HG03139 (cell line): ENCODE results near the gene ENPP6.
"Not testable (repeated sequence)": the region's sequence is repeated elsewhere in the genome, so short reads cannot be mapped to it uniquely, and the experiment has no call there.

Source experiments
- ATAC-seq: cut with Tn5 transposase; IDR thresholded peaks from one replicate; pipeline ENCODE4 v1.9.1; 2021; ENCODE audit not compliant: unreplicated experiment

Gene ENPP6

DNA sequence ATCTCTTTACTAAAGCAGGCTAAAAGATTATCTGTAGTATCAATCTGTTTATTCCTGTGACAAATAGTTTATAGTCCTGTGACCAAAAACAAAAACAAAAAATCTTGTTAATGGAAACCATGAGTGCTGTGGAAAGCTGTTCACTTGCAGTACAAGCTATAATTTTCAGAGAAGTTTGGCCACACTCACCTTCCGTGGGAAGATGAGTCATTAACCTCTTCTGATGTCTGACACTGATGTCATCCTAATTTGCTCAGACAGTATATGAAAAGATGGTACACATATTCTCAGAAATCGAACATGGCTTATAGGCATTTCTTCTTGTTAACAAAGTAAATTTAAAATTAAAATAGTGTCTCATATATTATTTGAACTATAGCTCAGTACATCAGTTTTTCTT, 19.9 kb upstream of the ENPP6 start:
- no peak for ATAC-seq

DNA sequence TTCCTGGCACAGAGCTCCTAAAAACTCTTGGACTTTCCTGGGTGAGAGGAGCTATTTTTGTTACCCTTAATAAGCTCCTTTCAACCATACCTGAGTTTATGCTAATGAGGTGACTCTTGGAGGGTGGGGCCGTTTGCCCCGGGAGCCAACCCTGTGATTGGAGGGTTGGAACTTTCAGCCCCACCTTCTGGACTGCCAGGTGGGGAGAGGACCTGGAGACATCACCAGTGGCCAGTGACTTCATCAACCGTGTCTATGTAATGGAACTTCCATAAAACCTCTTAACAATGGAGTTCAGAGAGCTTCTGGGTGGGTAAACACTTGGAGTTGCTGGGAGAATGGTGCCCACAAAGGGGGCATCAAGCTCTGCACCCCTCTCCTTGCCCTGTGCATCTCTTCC, 17.9 kb upstream of the ENPP6 start:
- no peak for ATAC-seq

DNA sequence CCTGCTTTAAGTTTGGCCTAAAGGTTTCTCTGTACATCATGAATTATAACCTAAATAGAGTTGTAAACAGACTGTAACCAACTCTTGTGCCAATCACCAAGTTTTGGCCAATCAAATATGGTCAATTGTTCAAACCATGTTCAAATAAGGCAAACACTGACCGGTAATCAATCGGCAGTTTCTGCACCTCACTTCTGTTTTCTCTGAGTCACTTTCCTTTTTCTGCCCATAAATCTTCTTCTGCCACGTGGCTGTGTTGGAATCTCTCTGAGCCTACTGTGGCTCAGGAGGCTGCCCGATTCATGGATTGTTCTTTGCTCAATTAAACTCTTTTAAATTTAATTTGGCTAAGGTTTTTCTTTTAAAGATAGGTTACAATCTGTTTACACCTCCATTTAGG, 16.5 kb upstream of the ENPP6 start:
- no peak for ATAC-seq

DNA sequence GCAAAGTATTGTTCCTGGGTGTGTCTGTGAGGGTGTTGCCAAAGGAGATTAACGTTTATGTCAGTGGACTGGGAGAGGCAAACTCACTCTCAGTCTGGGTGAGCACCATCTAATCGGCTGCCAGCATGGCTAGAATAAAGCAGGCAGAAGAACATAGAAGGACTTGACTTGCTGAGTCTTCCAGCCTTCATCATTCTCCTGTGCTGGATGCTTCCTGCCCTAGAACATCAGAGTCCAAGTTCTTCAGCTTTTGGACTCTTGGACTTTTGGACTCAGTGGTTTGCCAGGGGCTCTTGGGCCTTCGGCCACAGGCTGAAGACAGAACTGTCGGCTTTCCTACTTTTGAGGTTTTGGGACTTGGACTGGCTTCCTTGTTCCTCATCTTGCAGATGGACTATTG, 15.3 kb upstream of the ENPP6 start:
- no peak for ATAC-seq

GRCh38 chr4:184232202-184232601, 14.5 kb upstream of the ENPP6 start:
- ATAC-seq = no peak

DNA sequence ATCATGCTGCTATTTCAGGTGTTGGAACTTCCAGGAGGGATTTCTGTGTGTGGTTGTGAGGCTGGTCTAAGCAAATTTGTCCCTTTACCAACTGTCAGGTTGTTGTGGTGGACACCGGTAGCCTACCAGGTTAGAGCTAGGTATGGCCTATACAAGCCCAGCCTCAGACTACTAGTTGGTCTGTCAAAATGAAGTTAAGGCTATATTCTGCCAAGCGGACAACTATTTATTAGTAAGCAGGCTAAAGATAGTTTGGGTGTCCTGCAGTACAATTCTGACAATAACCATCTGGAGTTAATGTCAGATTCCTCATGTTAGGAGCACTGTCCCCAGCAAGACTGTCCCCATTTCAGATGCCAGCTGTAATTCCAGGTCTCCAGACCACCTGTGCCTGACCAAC, 13.9 kb upstream of the ENPP6 start:
- no peak for ATAC-seq

DNA sequence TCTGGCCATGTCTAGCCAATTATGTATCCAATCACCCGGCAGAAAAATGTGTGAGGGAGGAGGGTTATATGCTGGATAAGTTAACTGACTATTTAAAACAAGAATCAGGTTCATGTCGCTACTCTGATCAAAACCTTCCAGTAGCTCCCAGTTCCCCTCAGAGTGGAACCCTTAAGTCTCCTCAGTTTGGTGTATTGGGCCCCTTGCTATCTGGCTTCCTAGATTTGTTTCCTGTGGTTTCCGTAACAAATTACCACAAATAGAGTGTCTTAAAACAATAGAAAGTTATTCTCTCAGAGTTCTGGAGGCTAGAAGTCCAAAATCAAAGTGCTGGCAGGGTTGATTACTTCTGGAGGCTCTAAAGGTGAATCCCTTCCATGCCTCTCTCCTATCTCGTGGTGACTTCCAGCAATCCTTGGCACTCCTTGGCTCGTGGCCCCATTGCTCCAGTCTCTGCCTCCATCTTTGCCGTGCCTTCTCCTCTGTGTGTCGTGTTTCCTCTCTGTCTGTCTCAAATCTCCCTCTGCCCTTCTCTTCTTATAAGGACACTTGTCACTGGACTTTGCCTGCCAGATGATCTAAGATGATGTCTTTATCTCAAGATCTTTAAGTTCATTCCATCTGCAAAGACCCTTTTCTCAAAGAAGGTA, 10.5 kb upstream of the ENPP6 start:
- ATAC-seq = no peak

DNA sequence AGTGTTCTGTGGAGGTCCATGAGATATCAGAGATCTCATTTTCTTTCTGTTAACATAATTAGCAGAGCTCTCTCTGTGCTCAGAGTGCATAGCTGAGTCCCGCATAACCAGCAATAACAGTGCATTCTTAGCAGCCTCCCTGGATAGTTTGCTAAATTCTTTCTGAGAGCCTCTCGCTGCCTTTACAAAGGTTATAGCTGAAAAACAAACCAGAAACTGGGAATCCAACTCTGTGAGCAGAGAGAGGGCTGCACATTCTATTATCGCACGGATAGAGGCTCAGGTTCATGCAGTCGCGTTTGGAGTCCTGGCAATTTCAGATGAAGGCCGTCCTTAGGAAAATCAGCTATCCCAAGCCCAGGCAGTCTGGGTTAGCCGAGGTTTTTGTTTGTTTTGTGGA, 1.2 kb downstream of the ENPP6 start:
- no peak for ATAC-seq

DNA sequence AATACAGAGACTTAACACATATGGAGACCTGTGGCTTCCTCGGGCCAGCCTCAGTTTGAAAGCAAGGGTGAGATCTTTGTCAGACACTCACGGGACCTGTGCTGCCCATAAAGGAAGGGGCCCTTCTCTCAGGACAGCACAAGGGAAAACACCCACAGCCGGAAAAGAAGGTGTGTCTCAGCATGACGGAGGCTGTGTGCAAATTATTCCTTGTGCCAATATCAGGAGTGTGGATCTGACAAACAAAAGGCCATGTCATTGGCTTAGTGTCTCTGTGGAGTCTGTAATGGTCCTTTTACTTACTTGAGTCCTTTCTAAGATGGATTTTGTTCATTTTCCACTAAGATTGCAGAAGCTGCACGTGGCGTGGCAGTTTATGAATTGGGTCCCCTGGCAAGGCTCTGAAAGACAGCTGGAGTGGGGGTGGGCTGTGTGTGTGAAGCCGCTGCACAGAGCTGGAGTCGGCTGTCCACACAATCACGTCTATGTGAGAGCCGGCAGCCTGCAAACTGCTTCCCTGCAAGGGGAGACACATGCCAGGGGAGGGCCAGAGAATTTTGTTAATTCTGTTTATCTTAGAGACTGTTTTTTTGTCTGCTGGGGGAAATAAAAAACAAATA, 1.9 kb downstream of the ENPP6 start:
- no peak for ATAC-seq

GRCh38 chr4:184214931-184215330, 2.7 kb downstream of the ENPP6 start:
- no peak for ATAC-seq

- not testable (repeated sequence) for ATAC-seq
Observed at GRCh38 chr4:184207734-184208607, 9.7 kb downstream of the ENPP6 start.

DNA sequence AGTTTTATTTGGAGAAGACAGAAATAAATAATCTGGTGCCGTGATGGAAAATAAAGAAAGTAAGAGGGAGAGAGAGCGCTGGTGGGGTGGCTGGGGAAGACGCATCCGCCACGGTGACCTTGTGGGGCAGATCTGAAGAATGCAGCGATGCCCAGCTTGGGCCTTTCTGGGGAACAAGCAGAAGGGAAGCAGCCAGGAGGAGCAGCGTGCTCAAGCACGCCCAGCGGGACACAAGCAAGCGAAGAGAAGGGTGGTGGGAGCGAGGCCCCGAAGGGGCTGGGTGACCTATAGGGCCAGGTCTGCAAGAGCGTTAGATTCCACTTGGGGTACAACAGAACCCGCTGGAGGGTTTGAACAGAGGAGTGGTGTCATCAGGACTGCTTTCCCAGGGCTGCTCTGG, 12.4 kb downstream of the ENPP6 start:
- ATAC-seq = no peak

DNA sequence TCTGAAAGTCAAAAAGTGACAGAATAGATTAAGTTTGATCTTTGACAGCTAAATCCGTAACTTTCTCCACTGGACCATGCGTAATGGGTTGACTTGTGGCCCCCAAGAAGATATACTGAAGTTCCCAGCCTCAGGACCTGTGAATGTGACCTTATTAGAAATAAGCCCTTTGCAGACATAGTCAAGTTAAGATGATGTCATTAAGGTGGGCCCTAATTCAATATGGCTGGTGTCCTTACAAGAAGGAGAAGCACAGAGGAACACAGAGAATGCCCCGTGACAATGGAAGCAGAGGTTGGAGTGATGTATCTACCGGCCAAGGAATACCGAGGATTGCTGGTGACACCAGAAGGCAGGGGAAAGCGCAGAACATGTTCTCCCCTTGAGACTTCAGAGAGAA, 14.4 kb downstream of the ENPP6 start:
- no peak for ATAC-seq

GRCh38 chr4:184201179-184201578, 16.5 kb downstream of the ENPP6 start:
- ATAC-seq = no peak

DNA sequence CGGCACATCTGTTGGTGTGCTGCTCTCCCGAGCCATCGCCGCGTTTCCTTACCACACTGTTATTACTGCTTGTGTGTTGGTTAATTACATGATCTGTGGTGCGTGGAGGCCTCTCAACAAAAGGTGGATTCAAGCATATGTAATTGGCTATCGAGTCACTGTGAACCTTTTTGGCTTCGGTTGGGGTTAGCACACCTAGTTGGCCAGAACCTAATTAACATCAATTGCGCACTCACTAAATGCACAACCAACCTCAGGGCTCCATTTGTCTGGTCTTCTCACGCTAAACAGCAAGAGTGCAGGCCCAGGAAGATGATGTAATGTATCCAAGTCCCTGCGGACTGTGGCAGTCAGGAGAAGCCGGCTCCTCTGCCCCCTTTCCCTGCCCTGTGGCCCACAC, 17.4 kb downstream of the ENPP6 start:
- no peak for ATAC-seq

DNA sequence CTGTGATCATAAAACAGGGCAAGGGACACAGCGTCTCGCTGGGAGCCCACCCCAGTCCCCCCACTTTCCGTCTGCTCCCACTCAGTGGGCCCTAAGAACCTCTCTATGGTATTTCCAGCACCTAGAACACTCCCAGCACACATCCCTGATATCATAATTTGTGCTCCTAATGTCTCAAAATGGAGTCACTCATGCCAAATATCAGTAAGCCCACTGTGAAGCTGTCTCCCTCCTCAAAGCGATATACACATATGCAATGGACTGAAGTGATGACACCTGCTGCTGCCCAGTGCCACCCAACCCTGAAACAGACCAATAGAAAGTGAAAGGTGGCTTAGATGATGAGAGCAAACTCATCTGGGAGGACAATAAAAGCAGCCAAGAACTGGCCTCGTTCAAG, 17.9 kb downstream of the ENPP6 start:
- ATAC-seq = no peak

- ATAC-seq = no peak
Observed at GRCh38 chr4:184198190-184198589, 19.5 kb downstream of the ENPP6 start.

- no peak for ATAC-seq
Observed at GRCh38 chr4:184197536-184198082, 20.1 kb downstream of the ENPP6 start.

- ATAC-seq = no peak
Observed at GRCh38 chr4:184196730-184197385, 20.8 kb downstream of the ENPP6 start.

DNA sequence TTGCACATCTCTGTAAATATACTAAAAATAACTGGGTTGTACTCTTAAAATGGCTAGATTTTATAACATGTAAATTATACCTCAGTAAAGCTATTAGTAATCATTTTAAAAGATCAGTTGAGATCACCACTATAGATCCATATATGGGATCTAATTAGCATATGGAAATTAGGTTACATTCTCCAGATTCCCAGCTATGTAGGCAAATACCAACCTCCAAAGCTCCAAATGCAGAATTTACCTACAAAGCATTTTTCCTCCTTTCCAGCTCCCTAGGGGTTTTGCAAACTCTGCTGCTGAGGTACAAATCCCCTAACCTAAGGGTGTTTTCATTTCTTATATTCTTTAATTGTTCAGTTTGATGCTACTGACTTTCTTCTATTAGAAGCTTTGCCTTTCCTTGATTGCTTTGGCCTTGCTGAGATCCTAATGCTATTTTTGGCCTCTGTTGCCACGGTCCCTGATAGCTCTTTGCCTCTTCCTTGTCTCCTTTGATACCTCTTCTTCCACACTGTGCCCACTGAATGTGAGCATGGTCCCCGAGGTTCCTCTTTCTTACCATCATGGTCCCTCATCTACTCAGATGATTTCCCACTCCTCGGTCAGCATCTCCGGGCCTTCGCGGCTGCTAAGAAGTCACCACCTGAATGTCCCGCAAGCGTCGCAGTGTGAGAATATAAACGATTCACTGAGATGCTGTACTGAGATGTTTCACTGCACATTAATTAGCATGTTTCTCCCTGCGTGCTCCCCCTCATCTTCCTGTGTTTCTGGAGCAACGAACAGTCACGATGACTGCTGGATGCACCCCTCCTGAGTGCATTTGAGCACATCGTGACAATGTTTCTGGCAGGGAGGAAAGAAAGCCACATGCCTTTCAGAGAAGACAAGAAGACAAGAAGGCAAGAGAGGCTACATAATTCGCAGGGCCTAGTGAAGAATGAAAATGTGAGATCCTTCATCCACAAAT, 23.8 kb downstream of the ENPP6 start:
- no peak for ATAC-seq
